Stimulated activated CD4-positive, alpha-beta T cell treated with anti-CD3 and anti-CD28 coated beads, TNF-alpha, amount 100 ng/mL, for 1 hour (primary cell): ENCODE data around the gene SDR42E2.
"Not testable (repeated sequence)": the region's sequence is repeated elsewhere in the genome, so short reads cannot be mapped to it uniquely, and the experiment has no call there.

Experiments used
- DNase-seq, 3 donors: peaks; one replicate each; pipeline ENCODE4 v3.0.0-alpha.2; 2020; ENCODE audit warnings: low read depth in 3 of 3, low spot score in 1 of 3

SDR42E2 gene

DNA sequence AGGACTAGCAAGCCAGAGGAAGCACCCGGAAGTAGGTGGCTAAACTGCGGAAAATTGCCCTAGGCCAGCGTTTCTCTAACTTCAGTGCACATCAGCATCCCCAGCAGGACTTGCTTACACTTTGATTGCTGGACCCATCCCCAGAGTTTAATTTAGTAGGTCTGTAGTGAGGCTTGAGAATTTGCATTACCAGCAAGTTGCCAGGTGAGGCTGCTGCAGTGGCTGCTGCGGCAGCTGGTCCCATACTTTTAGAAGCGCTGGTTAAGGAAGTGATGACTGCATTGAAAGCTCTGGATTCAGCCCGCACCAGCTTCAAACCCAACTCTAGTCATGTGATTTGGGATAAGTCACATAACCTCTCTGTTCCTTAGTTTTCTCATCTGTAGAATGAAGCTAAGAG is 48.0 kb downstream of the SDR42E2 start:
- no peak for DNase-seq

DNA sequence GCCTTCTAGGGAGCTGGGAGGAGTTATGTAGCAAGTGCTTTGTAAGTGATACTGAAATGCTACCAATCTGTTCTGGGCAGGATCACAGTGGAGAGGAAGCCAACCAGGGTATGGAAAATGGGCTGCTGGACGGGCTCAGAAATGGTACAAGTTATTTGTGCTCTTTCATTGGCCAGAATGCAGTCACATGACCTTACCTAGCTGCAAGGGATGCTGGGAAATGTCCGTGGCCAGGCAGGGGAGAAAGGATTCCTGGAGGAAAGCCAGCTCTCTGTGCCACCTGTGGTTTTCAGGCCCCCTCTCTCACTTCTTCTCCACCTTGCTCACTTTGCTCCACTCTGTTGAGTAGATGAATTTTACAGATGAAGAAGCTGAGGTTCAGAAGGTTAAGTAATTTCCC is 48.5 kb downstream of the SDR42E2 start:
- DNase-seq = no peak

DNA sequence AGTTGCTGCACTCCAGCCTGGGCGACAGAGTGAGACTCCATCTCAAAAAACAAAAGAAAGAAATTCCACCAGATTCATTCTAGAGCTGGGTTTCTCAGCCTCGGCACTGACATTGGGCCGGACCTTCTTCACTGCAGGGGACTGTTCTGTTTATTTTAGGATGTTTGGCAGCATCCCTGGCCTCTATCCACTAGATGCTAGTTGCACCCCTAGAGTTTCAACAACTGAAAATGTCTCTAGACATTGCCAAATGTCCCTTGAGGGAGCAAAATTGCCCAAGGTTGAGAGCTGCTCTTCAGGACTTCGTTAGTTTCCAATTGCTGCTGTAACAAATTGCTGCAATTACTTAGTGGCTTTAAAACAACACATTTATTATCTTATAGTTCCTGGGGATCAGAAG is 50.9 kb downstream of the SDR42E2 start:
- no peak for DNase-seq

DNA sequence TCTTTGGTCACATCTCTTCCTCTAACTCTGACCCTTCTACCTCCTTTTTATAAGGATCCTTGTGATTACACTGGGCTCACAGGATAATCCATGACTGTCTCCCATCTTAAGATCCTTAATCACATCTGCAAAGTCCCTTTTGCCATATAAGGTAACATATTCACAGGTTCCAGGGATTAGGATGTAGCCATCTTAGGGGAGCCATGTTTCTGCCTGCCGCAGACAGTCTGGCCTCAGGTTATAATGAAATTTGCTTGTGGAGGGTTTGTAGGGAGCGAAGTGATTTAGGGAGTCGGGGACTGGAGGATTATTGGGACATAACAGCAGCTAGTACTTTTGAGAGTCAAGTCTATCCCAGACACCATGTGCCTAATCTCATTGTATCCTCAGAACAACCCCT is 51.5 kb downstream of the SDR42E2 start:
- DNase-seq = no peak

DNA sequence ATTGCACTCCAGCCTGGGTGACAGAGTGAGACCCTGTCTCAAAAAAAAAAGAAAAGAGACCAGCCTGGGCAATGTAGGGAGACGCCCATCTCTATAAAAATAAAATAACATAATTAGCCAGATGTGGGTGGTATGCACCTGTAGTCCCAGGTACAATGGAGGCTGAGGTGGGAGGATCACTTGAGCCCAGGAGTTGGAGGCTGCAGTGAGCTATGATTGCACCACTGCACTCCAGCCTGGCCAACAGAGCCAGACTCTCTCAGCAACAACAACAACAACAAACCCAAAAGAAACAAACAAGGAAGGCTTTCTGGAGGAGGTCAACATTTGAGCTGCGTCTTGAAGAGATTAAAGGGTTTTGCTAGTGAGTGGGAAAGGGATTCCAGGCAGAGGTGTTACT is 52.1 kb downstream of the SDR42E2 start:
- DNase-seq = no peak

DNA sequence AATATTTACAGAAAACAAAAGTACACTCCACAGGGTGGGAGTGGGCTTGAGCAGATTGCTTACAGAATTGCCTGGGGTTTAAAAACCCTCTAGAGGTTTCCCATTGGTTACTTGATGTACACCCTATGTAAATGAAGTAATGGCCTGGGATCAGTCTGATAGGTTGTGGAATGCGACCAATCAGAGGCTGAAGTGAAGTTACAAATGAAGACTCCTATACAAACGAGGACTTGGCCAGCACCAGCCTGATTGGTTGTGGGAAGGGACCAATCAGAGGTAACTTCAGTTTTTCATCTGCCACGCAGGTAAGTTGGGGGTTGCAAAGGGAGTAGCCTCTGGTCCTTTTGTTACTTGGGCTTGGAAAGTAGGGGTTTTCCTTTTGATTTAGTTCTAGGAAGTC is 52.6 kb downstream of the SDR42E2 start:
- no peak for DNase-seq

DNA sequence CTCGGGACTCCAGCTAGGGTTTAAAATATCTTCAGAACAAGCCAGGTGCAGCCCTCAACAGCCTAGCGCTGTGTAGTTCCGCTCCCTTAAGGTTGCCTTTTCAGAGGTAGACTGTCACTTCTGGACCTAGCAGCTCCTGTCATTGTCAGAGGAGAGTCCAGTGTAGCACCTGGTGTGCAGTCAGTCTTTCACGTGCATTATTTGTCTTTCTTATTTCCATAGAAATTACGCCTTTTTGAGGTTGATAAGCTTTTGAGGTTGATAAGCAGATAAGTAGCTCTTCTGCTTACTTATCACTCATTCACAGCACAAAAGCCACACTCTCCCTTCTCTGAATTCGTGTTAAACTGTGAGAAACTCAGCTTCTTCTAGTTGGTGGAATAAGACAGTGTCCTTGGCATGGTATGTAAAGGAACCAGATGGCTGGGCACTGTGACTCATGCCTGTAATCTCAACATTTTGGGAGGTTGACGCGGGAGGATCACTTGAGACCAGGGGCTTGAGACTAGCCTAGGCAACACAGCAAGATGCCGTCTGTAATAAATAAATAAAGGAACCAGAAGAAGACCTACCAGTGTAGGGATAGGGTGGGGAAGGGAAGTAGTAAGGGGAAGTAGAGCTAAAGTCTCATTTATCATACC is 54.0 kb downstream of the SDR42E2 start:
- no peak for DNase-seq

DNA sequence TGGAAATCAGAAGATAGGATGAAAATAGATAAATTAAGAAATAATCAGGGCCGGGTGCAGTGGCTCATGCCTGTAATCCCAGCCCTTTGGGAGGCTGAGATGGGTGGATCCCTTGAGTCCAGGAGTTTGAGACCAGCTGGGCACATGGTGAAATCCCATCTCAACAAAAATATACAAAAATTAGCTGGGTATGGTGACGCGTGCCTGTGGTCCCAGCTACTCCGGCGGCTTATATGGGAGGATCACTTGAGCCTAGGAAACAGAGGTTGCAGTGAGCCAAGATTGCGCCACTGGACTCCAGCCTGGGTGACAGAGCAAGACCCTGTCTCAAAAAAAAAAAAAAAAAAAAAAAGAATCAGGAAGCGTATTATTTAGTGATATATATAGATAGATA is 54.5 kb downstream of the SDR42E2 start:
- not testable (repeated sequence) for DNase-seq

DNA sequence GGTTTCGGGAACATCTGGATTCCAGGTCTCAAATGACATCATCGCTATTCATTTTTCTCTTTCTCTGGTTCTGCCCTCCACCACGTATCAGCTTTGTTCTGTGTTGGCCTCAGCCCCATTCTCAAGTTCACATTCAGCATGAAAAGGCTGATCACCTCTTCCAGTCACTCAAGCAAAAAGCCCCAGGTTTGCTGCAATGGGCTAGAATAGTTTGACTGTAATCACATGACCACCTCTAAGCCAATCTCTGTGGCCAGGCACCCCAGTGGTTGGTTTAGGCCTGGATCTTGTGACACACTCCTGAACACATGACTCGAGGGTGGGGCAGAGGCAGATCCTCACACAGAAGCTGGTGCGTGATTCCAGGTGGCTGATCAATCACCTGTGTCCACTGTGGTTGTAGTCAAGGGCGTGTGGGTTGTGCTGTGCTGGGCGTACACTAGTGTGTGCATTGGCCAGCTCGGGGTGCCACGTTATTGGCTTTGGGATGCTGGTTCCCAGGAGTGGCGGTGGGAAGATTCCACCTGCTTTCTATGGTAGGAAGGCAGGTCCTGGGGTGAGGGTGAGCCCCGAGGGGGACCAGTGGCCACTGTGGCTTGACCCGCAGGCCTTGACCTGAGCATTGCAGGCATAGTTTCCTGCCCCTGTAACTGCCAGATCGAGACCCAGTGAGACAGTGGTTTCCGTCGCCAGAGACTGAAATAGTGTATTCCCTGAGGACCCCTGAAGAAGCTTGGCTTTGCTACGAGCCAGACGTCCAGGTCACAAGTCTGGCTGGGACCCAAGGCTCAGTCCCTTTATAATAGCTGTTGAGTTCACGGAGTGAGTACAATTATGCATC is 55.8 kb downstream of the SDR42E2 start:
- DNase-seq = no peak

DNA sequence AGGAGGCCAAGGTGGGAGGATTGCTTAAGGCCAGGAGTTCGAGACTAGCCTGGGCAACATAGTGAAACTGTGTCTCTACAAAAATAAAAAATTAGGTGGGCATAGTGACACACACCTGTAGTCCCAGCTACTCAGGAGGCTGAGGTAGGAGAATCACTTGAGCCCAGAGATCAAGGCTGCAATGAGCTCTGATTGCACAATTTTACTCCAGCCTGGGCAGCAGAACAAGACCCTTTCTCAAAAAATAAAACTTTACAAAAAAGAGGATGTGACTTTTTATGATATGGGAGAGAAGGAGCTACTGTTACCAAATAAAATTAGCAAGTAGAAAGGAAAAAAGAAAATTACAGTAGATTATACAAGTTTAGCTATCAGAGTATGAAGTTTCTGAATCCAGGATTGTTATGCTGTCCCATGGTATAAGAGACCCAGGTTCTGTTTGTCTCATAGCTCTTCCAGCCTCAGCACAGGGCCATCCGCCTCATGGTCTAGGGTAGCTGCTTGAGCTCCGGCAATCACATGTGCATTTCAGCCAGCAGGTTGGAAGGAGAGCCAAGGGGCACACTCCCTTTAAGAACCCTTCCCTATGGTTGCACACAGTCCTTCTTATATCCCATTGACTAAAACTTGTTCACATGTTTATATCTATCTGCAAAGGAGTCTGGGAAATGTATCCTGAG is 57.2 kb downstream of the SDR42E2 start:
- no peak for DNase-seq

DNA sequence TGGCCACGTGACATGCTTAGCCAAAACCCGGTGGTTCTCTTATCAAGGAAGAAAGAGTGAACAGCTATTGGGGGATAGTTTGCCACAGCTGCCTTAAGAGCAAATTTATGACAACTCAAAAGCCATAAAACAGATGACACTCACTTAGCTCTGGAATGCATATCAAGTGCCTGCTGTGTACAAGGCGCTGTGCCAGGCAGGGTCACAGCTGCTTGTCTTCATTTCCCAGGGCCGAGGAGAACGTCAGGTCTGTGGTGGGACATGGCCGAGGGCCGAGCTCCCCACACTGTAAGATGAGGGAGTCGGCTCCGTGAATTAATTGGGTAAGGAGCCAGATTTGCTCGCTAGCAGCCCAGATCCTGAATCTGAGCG is 57.7 kb downstream of the SDR42E2 start:
- DNase-seq = no peak

DNA sequence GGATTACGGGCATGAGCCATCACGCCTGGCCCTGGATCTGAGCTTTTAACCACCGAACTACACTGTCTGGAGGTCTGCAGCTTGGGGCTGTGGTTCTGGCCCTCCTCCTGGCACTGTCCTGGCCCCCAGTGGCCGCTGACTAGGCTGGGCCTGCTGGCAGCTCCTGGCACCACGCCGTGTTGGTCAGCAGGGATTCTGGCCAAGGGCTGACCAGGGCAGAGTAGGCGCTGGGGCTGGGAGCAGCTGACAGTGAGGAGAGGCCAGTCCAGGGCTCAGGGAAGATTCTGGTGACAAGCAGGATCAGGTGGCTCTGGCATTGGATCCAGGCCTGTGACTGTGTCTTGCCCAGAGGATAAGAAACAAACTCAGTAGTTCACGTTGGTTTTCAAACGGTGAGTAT is 58.4 kb downstream of the SDR42E2 start:
- DNase-seq = no peak

DNA sequence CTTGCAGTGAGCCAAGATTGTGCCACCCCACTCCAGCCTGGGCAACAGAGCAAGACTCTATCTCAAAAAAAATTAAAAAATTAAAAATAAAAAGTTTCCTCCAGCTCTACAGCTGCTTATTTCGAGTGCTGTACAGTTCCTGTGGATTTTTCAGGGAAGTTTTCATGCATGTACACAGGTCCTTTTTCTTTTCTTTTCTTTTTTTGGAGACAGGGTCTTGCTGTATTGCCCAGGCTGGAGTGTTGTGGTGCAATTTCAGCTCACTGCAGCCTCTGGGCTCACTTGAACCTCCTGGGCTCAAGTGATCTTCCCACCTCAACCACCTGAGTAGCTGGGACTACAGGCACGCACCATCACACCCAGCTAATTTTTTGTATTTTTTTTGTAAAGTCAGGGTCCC is 59.7 kb downstream of the SDR42E2 start:
- no peak for DNase-seq

DNA sequence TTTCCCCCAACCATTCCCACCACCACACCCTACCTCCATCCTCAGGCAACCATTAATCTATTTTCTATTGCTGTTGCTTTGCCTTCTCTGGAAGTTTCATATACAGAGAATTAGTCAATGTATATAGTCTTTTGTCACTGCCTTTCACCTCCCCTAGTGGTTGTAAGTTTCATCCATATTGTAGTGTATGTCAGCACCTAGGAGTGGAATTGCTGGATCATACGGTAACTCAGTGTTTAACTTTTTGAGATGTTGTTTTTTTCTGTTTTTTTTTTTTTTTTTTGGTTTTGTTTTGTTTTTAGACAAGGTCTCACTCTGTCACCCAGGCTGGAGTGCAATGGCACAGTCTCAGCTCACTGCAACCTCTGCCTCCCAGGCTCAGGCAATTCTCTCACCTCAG is 60.7 kb downstream of the SDR42E2 start:
- no peak for DNase-seq

DNA sequence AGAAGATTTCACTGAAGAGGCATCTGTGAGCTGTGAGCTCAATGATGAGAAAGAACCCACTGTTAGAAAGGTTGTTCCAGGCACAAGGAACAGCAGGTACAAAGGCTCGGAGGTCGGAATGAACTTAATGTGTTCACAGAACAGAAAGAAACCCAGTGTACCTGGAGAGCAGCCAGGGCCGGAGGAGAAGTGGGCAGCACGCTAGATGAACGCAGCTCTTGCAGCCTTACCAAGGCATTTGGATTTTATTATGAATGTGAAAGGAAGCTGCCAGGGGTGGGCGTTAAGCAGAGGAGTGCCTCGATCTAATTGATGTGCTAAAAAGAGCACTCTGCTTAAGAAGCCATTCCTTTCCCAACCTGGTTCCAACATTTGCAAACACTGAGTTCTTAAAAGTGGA is 62.8 kb downstream of the SDR42E2 start:
- DNase-seq = no peak

DNA sequence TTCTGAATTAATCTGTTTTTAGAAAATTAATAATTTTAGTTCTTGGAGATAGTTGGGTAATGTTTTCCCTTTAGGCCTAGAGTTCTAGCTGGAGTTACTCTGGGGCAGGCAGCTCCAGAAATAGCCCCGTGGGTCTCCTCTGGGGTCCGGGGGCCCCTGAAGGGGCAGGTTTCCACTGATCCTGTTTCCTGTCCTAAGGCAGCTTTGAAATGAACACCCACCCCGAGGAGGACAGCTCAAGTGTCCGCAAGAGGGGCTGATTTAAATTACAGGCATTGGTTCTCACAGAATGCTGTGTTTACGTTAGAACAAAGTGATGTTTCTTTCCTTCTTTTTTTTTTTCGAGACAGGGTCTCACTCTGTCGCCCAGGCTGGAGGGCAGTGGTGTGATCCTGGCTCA is 67.6 kb downstream of the SDR42E2 start:
- DNase-seq = no peak

DNA sequence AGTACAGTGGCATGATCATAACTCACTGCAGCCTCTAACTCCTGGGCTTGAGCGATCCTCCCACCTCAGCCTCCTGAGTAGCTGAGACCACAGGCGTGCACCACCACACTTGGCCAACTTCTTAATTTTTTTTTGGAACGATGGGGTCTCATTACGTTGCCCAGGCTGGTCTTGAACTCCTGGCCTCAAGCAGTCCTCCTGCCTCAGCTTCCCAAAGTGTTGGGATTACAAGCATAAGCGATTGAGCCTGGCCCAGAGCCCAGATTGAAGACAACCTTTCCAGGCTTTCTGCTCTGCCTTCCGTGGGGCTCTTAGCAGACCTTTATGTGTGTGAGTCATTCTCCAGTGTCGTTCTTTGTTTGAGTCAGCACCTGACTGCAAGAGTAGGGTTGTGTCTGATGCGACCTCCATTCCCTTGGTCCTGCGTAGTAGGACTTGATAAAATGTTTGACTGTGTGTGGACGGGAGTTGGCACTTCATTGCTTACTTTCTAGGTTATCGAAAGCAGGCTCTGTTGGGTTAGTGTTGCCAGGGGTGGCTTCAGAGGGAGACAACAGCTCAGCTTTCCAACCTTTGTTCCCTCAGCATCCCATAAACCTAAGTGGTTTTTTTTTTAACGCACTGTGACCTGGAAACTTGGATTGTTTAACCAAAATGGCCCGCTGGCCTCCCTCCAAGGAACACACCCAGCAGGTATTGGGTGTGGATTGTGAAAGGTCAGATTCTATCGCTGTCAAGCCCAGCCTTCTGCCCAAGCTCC is 70.2 kb downstream of the SDR42E2 start:
- DNase-seq = no peak

DNA sequence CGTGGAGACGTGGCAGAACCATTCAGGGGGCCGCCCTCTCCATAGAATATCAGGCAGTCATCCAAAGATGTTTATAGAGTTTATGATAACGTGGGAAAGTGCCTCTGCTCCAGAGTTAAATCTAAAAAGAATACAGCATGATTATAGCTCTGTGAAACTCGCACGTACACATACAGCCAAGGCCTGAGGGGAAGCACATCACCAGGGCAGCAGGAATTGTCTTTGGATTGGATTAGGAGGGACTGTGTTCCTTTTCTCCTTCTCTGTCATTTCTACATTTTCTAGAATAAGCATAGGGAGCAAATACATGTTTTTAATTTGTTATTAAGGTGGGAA is 70.7 kb downstream of the SDR42E2 start:
- no peak for DNase-seq

DNA sequence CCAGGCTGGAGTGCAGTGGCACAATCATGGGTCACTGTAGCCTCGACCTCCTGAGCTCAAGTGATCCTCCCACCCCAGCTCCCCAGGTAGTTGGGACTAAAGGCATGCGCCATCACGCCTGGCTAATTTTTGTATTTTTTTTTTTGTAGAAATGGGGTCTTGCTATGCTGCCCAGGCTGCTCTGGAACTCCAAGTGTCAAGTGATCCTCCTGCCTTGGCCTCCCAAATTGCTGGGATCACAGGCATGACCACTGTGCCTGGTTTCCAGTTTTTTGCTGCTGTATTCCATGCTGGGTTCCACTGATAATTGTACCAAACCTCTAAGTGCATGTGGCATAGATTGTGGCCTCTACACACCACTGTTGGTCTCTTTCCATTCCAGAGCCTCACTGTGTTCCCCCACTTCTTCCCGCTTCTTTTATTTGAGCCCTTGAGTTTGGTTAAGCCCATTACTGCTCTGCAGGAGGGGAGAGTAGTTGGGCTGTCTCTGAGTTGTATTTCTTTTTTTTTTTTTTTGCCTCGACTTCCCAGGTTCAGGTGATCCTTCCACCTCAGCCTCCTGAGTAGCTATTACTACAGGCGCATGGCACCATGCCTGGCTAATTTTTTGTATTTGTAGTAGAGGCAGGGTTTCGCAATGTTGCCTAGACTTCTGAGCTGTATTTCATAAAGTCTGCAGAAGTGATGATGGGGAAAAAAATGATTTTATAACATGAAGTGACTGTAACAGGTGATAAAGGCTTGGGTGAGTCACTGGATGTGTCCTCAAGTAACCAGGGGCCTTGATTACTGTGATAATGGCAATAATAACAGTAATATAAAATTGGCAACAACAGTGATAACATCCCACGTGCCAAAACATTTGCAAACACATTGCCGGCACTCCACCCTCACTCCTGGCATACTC is 73.8 kb downstream of the SDR42E2 start:
- DNase-seq = no peak

DNA sequence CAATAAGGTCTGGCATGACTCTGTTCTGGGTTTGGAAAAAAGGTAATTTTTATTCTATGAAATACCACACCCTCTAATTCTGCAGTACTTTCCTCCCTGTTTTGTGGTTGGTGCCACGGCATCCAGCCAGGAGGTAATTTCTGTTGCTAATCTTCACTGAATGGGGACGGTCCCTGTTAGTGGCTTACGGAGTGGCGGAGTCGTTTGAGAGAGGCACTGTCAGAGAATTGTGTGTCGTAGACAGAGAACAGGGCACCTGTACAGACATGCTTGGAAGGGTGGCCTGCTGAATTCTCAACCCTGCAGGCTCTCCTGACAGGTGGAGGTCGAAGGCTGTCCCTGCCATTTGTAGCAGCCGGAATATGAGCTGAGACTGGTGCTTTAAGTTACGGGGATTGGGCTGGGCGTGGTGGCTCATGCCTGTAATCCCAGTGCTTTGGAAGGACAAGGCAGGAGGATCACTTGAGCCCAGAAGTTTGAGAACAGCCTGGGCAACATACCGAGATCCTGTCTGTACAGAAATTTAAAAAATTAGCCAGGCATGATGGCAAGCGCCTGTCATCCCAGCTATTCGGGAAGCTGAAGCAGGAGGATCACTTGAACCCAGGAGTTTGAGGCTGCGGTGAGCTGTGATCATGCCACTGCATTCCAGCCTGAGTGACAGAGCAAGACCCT is 77.0 kb downstream of the SDR42E2 start:
- no peak for DNase-seq
